Common myeloid progenitor, CD34-positive (primary cell): ENCODE data around the gene SYNM.

Experiments
- CTCF ChIA-PET: fragments of 350-600 bp; sonication (Branson Sonifier 250); formaldehyde crosslinking; loops from one replicate; lab custom pipeline; 2021; ENCODE audit warnings: antibody characterized with exemption; lab: Charles Lee
- POLR2A ChIA-PET: fragments of 350-600 bp; sonication (Branson Sonifier 250); formaldehyde crosslinking; loops from one replicate; lab custom pipeline; 2021; ENCODE audit warnings: antibody characterized with exemption; lab: Charles Lee
- DNase-seq, 3 donors: peaks; one replicate each; pipeline versions ENCODE4 v3.0.0 to v3.0.0-alpha.2; 2013
- H3K27ac ChIP-seq, 2 experiments: 1 replicate in 1 of 2; 2 replicates in 1 of 2; pipeline ENCODE4 v1.7.0; 2013; ENCODE audit warnings: inconsistent platforms in 2 of 2, low read length in 2 of 2, mild to moderate bottlenecking in 2 of 2, low read depth in 1 of 2, moderate library complexity in 1 of 2; ENCODE audit not compliant: severe bottlenecking in 2 of 2, insufficient read depth in 1 of 2, poor library complexity in 1 of 2
- H3K27me3 ChIP-seq, 5 experiments: replicated peaks in 2 of 5; 1 replicate in 3 of 5; 2 replicates in 2 of 5; pipeline versions ENCODE4 v1.6.1 to v1.7.0; 2013; ENCODE audit warnings: low read length in 4 of 5, mild to moderate bottlenecking in 2 of 5, moderate library complexity in 2 of 5, inconsistent platforms in 1 of 5; ENCODE audit not compliant: insufficient read depth in 5 of 5, control insufficient read depth in 4 of 5
- H3K36me3 ChIP-seq, 4 experiments: 1 replicate in 2 of 4; 2 replicates in 2 of 4; pipeline versions ENCODE4 v1.6.1 to v1.7.0; 2013; ENCODE audit warnings: low read length in 3 of 4, control low read depth in 1 of 4, mild to moderate bottlenecking in 1 of 4; ENCODE audit not compliant: control insufficient read depth in 4 of 4, insufficient read depth in 4 of 4
- H3K4me1 ChIP-seq, 4 experiments: 1 replicate in 3 of 4; 2 replicates in 1 of 4; pipeline versions ENCODE4 v1.6.1 to v1.7.1; 2013; ENCODE audit warnings: low read length in 3 of 4, mild to moderate bottlenecking in 3 of 4, control low read depth in 1 of 4, inconsistent platforms in 1 of 4, moderate library complexity in 1 of 4; ENCODE audit not compliant: control insufficient read depth in 4 of 4, insufficient read depth in 4 of 4; ENCODE audit errors: control extremely low read depth in 1 of 4
- H3K4me3 ChIP-seq, 7 experiments: 1 replicate in 4 of 7; 2 replicates in 3 of 7; pipeline versions ENCODE4 v1.5.1 to v1.7.0; 2013; ENCODE audit warnings: mild to moderate bottlenecking in 7 of 7, low read length in 6 of 7, moderate library complexity in 6 of 7, inconsistent platforms in 2 of 7, low read depth in 2 of 7, control low read depth in 1 of 7; ENCODE audit not compliant: insufficient read depth in 4 of 7, control insufficient read depth in 1 of 7; ENCODE audit errors: extremely low read depth in 1 of 7
- H3K9me3 ChIP-seq, 5 experiments: 1 replicate in 4 of 5; 2 replicates in 1 of 5; pipeline versions ENCODE4 v1.6.1 to v1.7.1; 2013; ENCODE audit warnings: low read length in 4 of 5, mild to moderate bottlenecking in 2 of 5, inconsistent platforms in 1 of 5, low read depth in 1 of 5, moderate library complexity in 1 of 5; ENCODE audit not compliant: control insufficient read depth in 4 of 5, insufficient read depth in 2 of 5; ENCODE audit errors: control extremely low read depth in 1 of 5
- WGBS: methylation state at CpG from one replicate; pipeline ENCODE4 v1.1.5; 2013; ENCODE audit not compliant: insufficient coverage; 5-methylcytosine and 5-hydroxymethylcytosine counted together

SYNM gene

GRCh38 chr15:99123713-99124451 is 19.0 kb downstream of the SYNM start:
- POLR2A ChIA-PET = no interaction called here
- peak; percentile 20 to 70 (median 63) for DNase-seq
- no peak overlapping the region for H3K27ac ChIP-seq
- H3K4me3 ChIP-seq = peak overlapping the region in 3 of 7 experiments; percentile 23 to 53 (median 23)
- peaks cover 4 to 17% (median 11%) of the 10 kb centered on the region in 4 experiments for H3K4me1 ChIP-seq
- H3K36me3 ChIP-seq = no peaks in the 10 kb centered on the region
- CTCF ChIA-PET = interaction anchor here (1.0 to 2.2 kb wide), 3 partner anchors 12 to 22 kb away, joined by 3 to 9 read pairs (median 5); partner anchors contain the start of gene SYNM
- peaks cover 0 to 6% (median 0%) of the 10 kb centered on the region in 5 experiments for H3K27me3 ChIP-seq
- WGBS = 13% methylated on average over 20 of the region's 20 CpGs
- no peaks in the 10 kb centered on the region for H3K9me3 ChIP-seq

GRCh38 chr15:99124641-99125040 is 19.8 kb downstream of the SYNM start:
- POLR2A ChIA-PET = no interaction called here
- CTCF ChIA-PET = interaction anchor here (1.0 to 2.2 kb wide), 3 partner anchors 13 to 23 kb away, joined by 3 to 9 read pairs (median 5); partner anchors contain the start of gene SYNM
- Histone ChIP-seq H3K9me3 (no peaks in the 10 kb centered on the region), H3K27ac (no peak overlapping the region), H3K4me1 (peaks cover 4 to 17% (median 11%) of the 10 kb centered on the region in 4 experiments), H3K27me3 (peaks cover 0 to 6% (median 0%) of the 10 kb centered on the region in 5 experiments), H3K36me3 (no peaks in the 10 kb centered on the region), H3K4me3 (no peak overlapping the region)
- WGBS = 94% methylated on average over 5 of the region's 8 CpGs
- DNase-seq = no peak

GRCh38 chr15:99125061-99125891 is 20.4 kb downstream of the SYNM start:
- Histone ChIP-seq H3K36me3 (no peaks in the 10 kb centered on the region), H3K4me1 (peaks cover 4 to 17% (median 11%) of the 10 kb centered on the region in 4 experiments), H3K27me3 (peaks cover 0 to 6% (median 0%) of the 10 kb centered on the region in 5 experiments), H3K4me3 (no peak overlapping the region), H3K27ac (no peak overlapping the region), H3K9me3 (no peaks in the 10 kb centered on the region)
- CTCF ChIA-PET = interaction anchor here (1.2 to 2.2 kb wide), 2 partner anchors 19 to 24 kb away, joined by 5 to 9 read pairs; partner anchors contain the start of gene SYNM
- no peak for DNase-seq
- POLR2A ChIA-PET = no interaction called here
- 88% methylated on average over 22 of the region's 29 CpGs for WGBS

GRCh38 chr15:99126131-99126588 is 21.3 kb downstream of the SYNM start:
- H3K36me3 ChIP-seq = no peaks in the 10 kb centered on the region
- 90% methylated on average over 6 of the region's 7 CpGs for WGBS
- no peak overlapping the region for H3K27ac ChIP-seq
- no peaks in the 10 kb centered on the region for H3K9me3 ChIP-seq
- peaks cover 4 to 17% (median 11%) of the 10 kb centered on the region in 4 experiments for H3K4me1 ChIP-seq
- DNase-seq = no peak
- H3K4me3 ChIP-seq = no peak overlapping the region
- peaks cover 0 to 6% (median 0%) of the 10 kb centered on the region in 5 experiments for H3K27me3 ChIP-seq
- CTCF ChIA-PET = interaction anchor here (2.2 kb wide), 1 partner anchor 20 kb away, joined by 9 read pairs; the partner anchor contains the start of gene SYNM
- POLR2A ChIA-PET = no interaction called here

GRCh38 chr15:99126930-99127329 is 22.1 kb downstream of the SYNM start:
- Histone ChIP-seq H3K4me3 (no peak overlapping the region), H3K36me3 (no peaks in the 10 kb centered on the region), H3K9me3 (no peaks in the 10 kb centered on the region), H3K27ac (no peak overlapping the region), H3K27me3 (peaks cover 0 to 6% (median 0%) of the 10 kb centered on the region in 5 experiments), H3K4me1 (peaks cover 4 to 17% (median 11%) of the 10 kb centered on the region in 4 experiments)
- ChIA-PET CTCF (no interaction called here), POLR2A (no interaction called here)
- WGBS = 100% methylated on average over 3 of the region's 3 CpGs
- DNase-seq = no peak

GRCh38 chr15:99127773-99128172 is 22.9 kb downstream of the SYNM start:
- peaks cover 4 to 17% (median 11%) of the 10 kb centered on the region in 4 experiments for H3K4me1 ChIP-seq
- H3K36me3 ChIP-seq = no peaks in the 10 kb centered on the region
- no peak overlapping the region for H3K27ac ChIP-seq
- ChIA-PET CTCF (interaction anchor here (1.3 kb wide), 1 partner anchor 26 kb away, joined by 3 read pairs; no protein-coding TSS in a partner anchor), POLR2A (no interaction called here)
- WGBS = no CpG with 5 or more reads among the region's 3 CpGs
- H3K27me3 ChIP-seq = peaks cover 0 to 6% (median 0%) of the 10 kb centered on the region in 5 experiments
- H3K4me3 ChIP-seq = no peak overlapping the region
- DNase-seq = no peak
- no peaks in the 10 kb centered on the region for H3K9me3 ChIP-seq
